Endodermal cell (in vitro differentiated cells): ENCODE measurements around the gene CDC14A. TPM values are rescaled to one million over a fixed set of nuclear protein-coding genes. Genes with fewer than 3 reads are reported as not detected.
A peak's percentile ranks its signal among the peaks of the same experiment; 100 is the strongest.

ENCODE experiments used
- DNase-seq: peaks from one replicate; pipeline ENCODE4 v3.0.0-alpha.2; 2017
- H3K27ac ChIP-seq: 2 replicates; pipeline ENCODE4 v1.5.1; 2013; ENCODE audit warnings: mild to moderate bottlenecking, low read depth, low read length, moderate library complexity
- H3K27me3 ChIP-seq: 2 replicates; pipeline ENCODE4 v1.6.1; 2013; ENCODE audit warnings: mild to moderate bottlenecking, low read length, moderate library complexity; ENCODE audit not compliant: insufficient read depth, control insufficient read depth, poor library complexity, severe bottlenecking
- H3K36me3 ChIP-seq: 2 replicates; pipeline ENCODE4 v1.7.0; 2013; ENCODE audit warnings: mild to moderate bottlenecking, low read length, moderate library complexity; ENCODE audit not compliant: control insufficient read depth, insufficient read depth
- H3K4me1 ChIP-seq: one replicate; pipeline ENCODE4 v1.7.0; 2013; ENCODE audit warnings: low read length; ENCODE audit not compliant: control insufficient read depth, insufficient read depth
- H3K4me3 ChIP-seq: 2 replicates; pipeline ENCODE4 v1.5.1; 2013; ENCODE audit warnings: mild to moderate bottlenecking, low read length, moderate library complexity
- H3K9ac ChIP-seq: 2 replicates; pipeline ENCODE4 v1.6.1; 2013; ENCODE audit warnings: mild to moderate bottlenecking, low read length, moderate library complexity; ENCODE audit not compliant: poor library complexity, severe bottlenecking; ENCODE audit errors: extremely low read depth
- H3K9me3 ChIP-seq: 2 replicates; pipeline ENCODE4 v1.6.1; 2013; ENCODE audit warnings: mild to moderate bottlenecking, low read length, moderate library complexity; ENCODE audit not compliant: control insufficient read depth
- H3K27ac Mint-ChIP-seq: 2 replicates; pipeline ENCODE4 v1.8.0; 2020; ENCODE audit warnings: mixed read lengths
- H3K27me3 Mint-ChIP-seq: 2 replicates; pipeline ENCODE4 v1.8.0; 2021; ENCODE audit warnings: mild to moderate bottlenecking, mixed read lengths; ENCODE audit not compliant: insufficient read depth
- H3K36me3 Mint-ChIP-seq: 2 replicates; pipeline ENCODE4 v1.8.0; 2020; ENCODE audit warnings: low read depth, mixed read lengths
- H3K4me1 Mint-ChIP-seq: 2 replicates; pipeline ENCODE4 v1.8.0; 2020; ENCODE audit warnings: mixed read lengths
- H3K4me3 Mint-ChIP-seq: 2 replicates; pipeline ENCODE4 v1.8.0; 2020; ENCODE audit warnings: mild to moderate bottlenecking, moderate library complexity, mixed read lengths
- H3K9me3 Mint-ChIP-seq: 2 replicates; pipeline ENCODE4 v1.8.0; 2020; ENCODE audit warnings: mild to moderate bottlenecking, mixed read lengths
- WGBS, 2 experiments: methylation state at CpG; one replicate each; pipeline versions ENCODE4 v1.1.5 to v1.1.7; 2013; ENCODE audit warnings: missing lambda C conversion rate in 2 of 2, mixed read lengths in 1 of 2; ENCODE audit not compliant: insufficient coverage in 1 of 2, insufficient read length in 1 of 2; 5-methylcytosine and 5-hydroxymethylcytosine counted together
- total RNA-seq, 2 donors: library from RNA; stranded (reverse); fragmentation: NEBNext Ultra II Directional in 1 of 2; extraction: Animal tissue kit (Norgen Biotek cat#: 25700) in 1 of 2; gene quantifications; 2 replicates in 1 of 2; 3 replicates in 1 of 2; pipeline ENCODE4 v1.2.1, GENCODE V29; 2021
- TF ChIP-seq, protein P1 (sequence below): fragments of 200-600 bp; sonication (generic); conservative IDR thresholded peaks from 2 replicates; pipeline ENCODE4 v1.5.0; 2021; ENCODE audit warnings: antibody characterized with exemption, mild to moderate bottlenecking

The CDC14A gene
- total RNA-seq, 2 donors from 2014 or later = 14.5 to 17.6 TPM

DNA sequence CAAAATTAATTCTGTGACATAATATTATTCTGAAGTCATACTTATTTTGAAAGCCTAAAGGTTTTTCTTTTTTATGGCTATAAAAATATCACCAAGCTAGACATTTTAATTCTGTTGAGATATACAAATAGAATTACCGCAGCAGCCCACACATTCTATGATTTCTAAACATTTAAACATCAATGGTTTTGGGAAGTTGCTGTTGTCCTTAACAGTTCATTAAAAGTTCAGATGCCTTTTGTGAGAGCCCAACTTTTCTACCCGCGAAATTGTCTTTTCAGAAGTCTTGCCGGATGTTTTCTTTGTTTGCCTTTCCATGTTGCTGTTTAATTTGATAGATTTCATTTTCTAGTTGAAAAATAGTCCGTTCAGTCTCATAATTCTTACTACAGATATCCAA, 40.5 kb downstream of the CDC14A start:
- H3K4me1 Mint-ChIP-seq = peaks cover 27% of the 10 kb centered on the region
- no peak overlapping the region for H3K9ac ChIP-seq
- H3K9me3 Mint-ChIP-seq = no peaks in the 10 kb centered on the region
- H3K27ac Mint-ChIP-seq = no peak overlapping the region
- TF ChIP-seq, protein P1, sequence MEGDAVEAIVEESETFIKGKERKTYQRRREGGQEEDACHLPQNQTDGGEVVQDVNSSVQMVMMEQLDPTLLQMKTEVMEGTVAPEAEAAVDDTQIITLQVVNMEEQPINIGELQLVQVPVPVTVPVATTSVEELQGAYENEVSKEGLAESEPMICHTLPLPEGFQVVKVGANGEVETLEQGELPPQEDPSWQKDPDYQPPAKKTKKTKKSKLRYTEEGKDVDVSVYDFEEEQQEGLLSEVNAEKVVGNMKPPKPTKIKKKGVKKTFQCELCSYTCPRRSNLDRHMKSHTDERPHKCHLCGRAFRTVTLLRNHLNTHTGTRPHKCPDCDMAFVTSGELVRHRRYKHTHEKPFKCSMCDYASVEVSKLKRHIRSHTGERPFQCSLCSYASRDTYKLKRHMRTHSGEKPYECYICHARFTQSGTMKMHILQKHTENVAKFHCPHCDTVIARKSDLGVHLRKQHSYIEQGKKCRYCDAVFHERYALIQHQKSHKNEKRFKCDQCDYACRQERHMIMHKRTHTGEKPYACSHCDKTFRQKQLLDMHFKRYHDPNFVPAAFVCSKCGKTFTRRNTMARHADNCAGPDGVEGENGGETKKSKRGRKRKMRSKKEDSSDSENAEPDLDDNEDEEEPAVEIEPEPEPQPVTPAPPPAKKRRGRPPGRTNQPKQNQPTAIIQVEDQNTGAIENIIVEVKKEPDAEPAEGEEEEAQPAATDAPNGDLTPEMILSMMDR = no peak
- no peaks in the 10 kb centered on the region for H3K9me3 ChIP-seq
- H3K4me1 ChIP-seq = no peaks in the 10 kb centered on the region
- H3K4me3 ChIP-seq = no peak overlapping the region
- 97 to 100% methylated on average over 4 to 5 of the region's 5 CpGs for WGBS, 2 experiments
- no peak for DNase-seq
- peaks cover 21% of the 10 kb centered on the region for H3K36me3 Mint-ChIP-seq
- no peak overlapping the region for H3K4me3 Mint-ChIP-seq
- H3K27me3 ChIP-seq = no peaks in the 10 kb centered on the region
- peaks cover 34% of the 10 kb centered on the region for H3K36me3 ChIP-seq
- peak overlapping the region; percentile 47 for H3K27ac ChIP-seq
- H3K27me3 Mint-ChIP-seq = no peaks in the 10 kb centered on the region

DNA sequence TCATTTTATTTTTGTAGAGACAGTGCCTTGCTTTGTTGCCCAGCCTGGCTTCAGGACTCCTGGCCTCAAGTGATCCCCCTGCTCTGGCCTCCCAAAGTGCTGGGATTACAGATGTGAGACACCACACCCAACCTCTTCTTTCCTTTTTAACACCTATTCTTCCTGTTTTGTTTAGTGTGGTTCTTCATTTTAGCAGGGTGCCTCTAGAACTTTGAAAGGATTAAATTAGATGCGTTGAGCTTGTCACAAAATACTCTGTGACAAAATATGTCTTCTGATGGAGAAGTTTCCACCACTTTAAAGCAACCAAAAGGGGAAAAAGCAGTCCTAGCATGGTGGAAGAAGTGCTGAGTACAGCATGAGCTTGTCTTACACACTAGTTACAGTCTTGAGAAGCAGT, 42.0 kb downstream of the CDC14A start:
- Mint-ChIP-seq H3K4me1 (peaks cover 23% of the 10 kb centered on the region), H3K27ac (no peak overlapping the region)
- 96 to 100% methylated on average over 1 of the region's 1 CpG for WGBS, 2 experiments

DNA sequence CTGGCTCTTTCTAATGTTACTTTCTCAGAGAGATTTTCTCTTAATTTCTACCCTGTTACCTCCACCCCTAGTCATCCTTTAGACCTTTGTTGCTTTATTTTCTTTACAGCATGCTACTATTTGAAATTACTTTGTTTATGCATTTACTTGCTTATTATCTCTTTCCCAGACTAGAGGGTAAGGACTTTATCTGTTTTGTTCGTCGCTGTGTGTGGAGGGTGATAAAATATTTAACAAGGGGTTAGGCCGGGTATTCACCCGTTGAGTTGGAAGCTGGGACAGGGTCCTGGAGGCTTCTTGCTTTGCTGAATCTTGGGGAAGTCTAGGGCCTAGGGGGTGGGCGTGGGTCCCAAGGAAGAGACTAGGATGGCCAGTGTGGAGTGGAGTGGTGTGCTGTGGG, 43.6 kb downstream of the CDC14A start:
- no peak overlapping the region for H3K9ac ChIP-seq
- peaks cover 35% of the 10 kb centered on the region for H3K36me3 ChIP-seq
- H3K4me3 Mint-ChIP-seq = no peak overlapping the region
- DNase-seq = no peak
- TF ChIP-seq, protein P1 = no peak
- no peaks in the 10 kb centered on the region for H3K4me1 ChIP-seq
- peaks cover 20% of the 10 kb centered on the region for H3K36me3 Mint-ChIP-seq
- H3K4me3 ChIP-seq = no peak overlapping the region
- peak overlapping the region; percentile 17 for H3K27ac Mint-ChIP-seq
- H3K27me3 Mint-ChIP-seq = no peaks in the 10 kb centered on the region
- no peak overlapping the region for H3K27ac ChIP-seq
- H3K9me3 ChIP-seq = peaks cover 2% of the 10 kb centered on the region
- H3K27me3 ChIP-seq = no peaks in the 10 kb centered on the region
- no peaks in the 10 kb centered on the region for H3K9me3 Mint-ChIP-seq
- 92 to 97% methylated on average over 4 to 5 of the region's 5 CpGs for WGBS, 2 experiments
- peaks cover 28% of the 10 kb centered on the region for H3K4me1 Mint-ChIP-seq

More for the DNA sequence above, 42.0 kb downstream of the CDC14A start:
- no peaks in the 10 kb centered on the region for H3K9me3 ChIP-seq
- H3K9me3 Mint-ChIP-seq = no peaks in the 10 kb centered on the region
- H3K36me3 ChIP-seq = peaks cover 38% of the 10 kb centered on the region
- H3K4me3 Mint-ChIP-seq = no peak overlapping the region
- TF ChIP-seq, protein P1 = no peak
- peaks cover 21% of the 10 kb centered on the region for H3K36me3 Mint-ChIP-seq
- H3K4me1 ChIP-seq = no peaks in the 10 kb centered on the region
- H3K27ac ChIP-seq = no peak overlapping the region
- H3K9ac ChIP-seq = no peak overlapping the region
- no peak for DNase-seq
- no peaks in the 10 kb centered on the region for H3K27me3 ChIP-seq
- no peaks in the 10 kb centered on the region for H3K27me3 Mint-ChIP-seq
- no peak overlapping the region for H3K4me3 ChIP-seq
